K562 (cell line): ENCODE results near the gene VDR. TPM values are rescaled to one million over a fixed set of nuclear protein-coding genes. Genes with fewer than 3 reads are reported as not detected.

Experiments
- CAMTA2 ChIP-seq: fragments of 250-450 bp; sonication (Bioruptor Pico); conservative IDR thresholded peaks from 2 replicates; pipeline ENCODE4 v1.5.1; 2022
- MAFF ChIP-seq: IDR thresholded peaks from 2 replicates; pipeline ENCODE4 v1.6.1; 2012; ENCODE audit warnings: low read length, improper control_type of control experiment
- NR1H2 ChIP-seq: sonication (generic); formaldehyde crosslinking; IDR thresholded peaks from 2 replicates; pipeline ENCODE4 v1.4.0; 2020; ENCODE audit warnings: mild to moderate bottlenecking, missing genetic modification reagents
- PML ChIP-seq: IDR thresholded peaks from 2 replicates; pipeline ENCODE4 v1.6.1; 2012; ENCODE audit warnings: low read length, inconsistent platforms
- SUPT5H ChIP-seq: fragments of 450-650 bp; IDR thresholded peaks from 2 replicates; pipeline ENCODE4 v1.6.1; 2016
- TCFL5 ChIP-seq: fragments of 250-450 bp; sonication (Bioruptor Pico); conservative IDR thresholded peaks from 2 replicates; pipeline ENCODE4 v1.6.1; 2021; ENCODE audit warnings: mild to moderate bottlenecking, moderate library complexity, matching md5 sums
- polyA plus RNA-seq, 8 experiments: library from polyadenylated mRNA; depleted of rRNA in 4 of 8; stranded (reverse) in 5 of 8; unstranded in 3 of 8; fragments of >200 nt; fragmentation: Nextera tagmentation in 2 of 8; fragmentation: Illumina TruSeq in 1 of 8; extraction: Ambion mirVana in 2 of 8; extraction: Trizol in 1 of 8; gene quantifications; 2 replicates each; pipeline versions ENCODE4 v1.2.1 to v1.2.3, GENCODE V29; 2011 to 2014; ENCODE audit warnings: inconsistent platforms in 1 of 8, missing spikeins in 1 of 8
- total RNA-seq, 7 experiments: library from RNA; depleted of rRNA in 6 of 7; stranded (reverse); fragments of >200 nt in 6 of 7; fragmentation: Illumina TruSeq in 2 of 7; extraction: Trizol in 2 of 7; gene quantifications; 2 replicates each; pipeline versions ENCODE4 v1.2.1 to v1.2.3, GENCODE V29; 2011 to 2021; ENCODE audit warnings: low replicate concordance in 1 of 7
- TF ChIP-seq, protein P1 (sequence below): fragments of 450-650 bp; IDR thresholded peaks from 2 replicates; pipeline ENCODE4 v1.6.1; 2016; ENCODE audit warnings: missing biosample characterization, missing genetic modification characterization
- TF ChIP-seq, protein P2 (sequence below): fragments of 450-650 bp; IDR thresholded peaks from 2 replicates; pipeline ENCODE4 v1.6.1; 2016; ENCODE audit warnings: mild to moderate bottlenecking, moderate library complexity
- TF ChIP-seq, protein P3 (sequence below): IDR thresholded peaks from 2 replicates; pipeline ENCODE4 v1.6.1; 2011; ENCODE audit not compliant: insufficient read length; ENCODE audit errors: extremely low read depth
- TF ChIP-seq, protein P4 (sequence below): fragments of 250-450 bp; sonication (Bioruptor Pico); IDR thresholded peaks from 2 replicates; pipeline ENCODE4 v1.4.0; 2020; ENCODE audit warnings: mild to moderate bottlenecking, moderate library complexity
- TF ChIP-seq, protein P5 (sequence below): fragments of 450-650 bp; conservative IDR thresholded peaks from 2 replicates; pipeline ENCODE4 v1.6.1; 2016; ENCODE audit warnings: missing genetic modification characterization, low read depth, mild to moderate bottlenecking, control low read depth, missing compliant biosample characterization

VDR gene
- total and polyA plus RNA-seq, 9 of the 15 experiments (the other 6 are each of a cell fraction or from before 2014, with no cell fraction given) = 0.61 to 4.8 (median 2.0) TPM

DNA sequence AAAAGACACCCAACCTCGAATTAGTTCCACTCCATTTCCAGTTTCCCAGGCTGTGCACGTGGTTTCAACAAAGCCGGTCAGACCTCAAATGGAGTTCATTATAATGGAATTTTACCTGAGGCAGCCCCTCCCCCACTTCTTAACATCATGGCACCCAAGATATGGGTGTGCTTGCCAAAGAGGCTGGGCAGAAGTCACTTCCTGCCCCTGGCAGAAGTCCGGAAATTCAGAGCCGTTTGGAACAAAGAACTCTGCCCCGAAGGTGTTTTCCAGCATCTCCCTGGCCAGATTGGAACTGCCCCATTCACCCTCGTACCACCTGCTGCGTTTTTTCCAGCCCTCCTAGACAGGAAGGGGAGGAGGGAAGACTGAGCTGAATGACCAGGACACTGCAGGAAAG is 8.2 kb downstream of the VDR start (continued):
- TF ChIP-seq, protein P1, sequence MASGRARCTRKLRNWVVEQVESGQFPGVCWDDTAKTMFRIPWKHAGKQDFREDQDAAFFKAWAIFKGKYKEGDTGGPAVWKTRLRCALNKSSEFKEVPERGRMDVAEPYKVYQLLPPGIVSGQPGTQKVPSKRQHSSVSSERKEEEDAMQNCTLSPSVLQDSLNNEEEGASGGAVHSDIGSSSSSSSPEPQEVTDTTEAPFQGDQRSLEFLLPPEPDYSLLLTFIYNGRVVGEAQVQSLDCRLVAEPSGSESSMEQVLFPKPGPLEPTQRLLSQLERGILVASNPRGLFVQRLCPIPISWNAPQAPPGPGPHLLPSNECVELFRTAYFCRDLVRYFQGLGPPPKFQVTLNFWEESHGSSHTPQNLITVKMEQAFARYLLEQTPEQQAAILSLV (tag) = no peak
- TF ChIP-seq SUPT5H (no peak), TCFL5 (CRISPR knock-in tag) (no peak), PML (no peak), CAMTA2 (CRISPR knock-in tag) (no peak), NR1H2 (CRISPR knock-in tag) (no peak), MAFF (no peak)
- TF ChIP-seq, protein P2, sequence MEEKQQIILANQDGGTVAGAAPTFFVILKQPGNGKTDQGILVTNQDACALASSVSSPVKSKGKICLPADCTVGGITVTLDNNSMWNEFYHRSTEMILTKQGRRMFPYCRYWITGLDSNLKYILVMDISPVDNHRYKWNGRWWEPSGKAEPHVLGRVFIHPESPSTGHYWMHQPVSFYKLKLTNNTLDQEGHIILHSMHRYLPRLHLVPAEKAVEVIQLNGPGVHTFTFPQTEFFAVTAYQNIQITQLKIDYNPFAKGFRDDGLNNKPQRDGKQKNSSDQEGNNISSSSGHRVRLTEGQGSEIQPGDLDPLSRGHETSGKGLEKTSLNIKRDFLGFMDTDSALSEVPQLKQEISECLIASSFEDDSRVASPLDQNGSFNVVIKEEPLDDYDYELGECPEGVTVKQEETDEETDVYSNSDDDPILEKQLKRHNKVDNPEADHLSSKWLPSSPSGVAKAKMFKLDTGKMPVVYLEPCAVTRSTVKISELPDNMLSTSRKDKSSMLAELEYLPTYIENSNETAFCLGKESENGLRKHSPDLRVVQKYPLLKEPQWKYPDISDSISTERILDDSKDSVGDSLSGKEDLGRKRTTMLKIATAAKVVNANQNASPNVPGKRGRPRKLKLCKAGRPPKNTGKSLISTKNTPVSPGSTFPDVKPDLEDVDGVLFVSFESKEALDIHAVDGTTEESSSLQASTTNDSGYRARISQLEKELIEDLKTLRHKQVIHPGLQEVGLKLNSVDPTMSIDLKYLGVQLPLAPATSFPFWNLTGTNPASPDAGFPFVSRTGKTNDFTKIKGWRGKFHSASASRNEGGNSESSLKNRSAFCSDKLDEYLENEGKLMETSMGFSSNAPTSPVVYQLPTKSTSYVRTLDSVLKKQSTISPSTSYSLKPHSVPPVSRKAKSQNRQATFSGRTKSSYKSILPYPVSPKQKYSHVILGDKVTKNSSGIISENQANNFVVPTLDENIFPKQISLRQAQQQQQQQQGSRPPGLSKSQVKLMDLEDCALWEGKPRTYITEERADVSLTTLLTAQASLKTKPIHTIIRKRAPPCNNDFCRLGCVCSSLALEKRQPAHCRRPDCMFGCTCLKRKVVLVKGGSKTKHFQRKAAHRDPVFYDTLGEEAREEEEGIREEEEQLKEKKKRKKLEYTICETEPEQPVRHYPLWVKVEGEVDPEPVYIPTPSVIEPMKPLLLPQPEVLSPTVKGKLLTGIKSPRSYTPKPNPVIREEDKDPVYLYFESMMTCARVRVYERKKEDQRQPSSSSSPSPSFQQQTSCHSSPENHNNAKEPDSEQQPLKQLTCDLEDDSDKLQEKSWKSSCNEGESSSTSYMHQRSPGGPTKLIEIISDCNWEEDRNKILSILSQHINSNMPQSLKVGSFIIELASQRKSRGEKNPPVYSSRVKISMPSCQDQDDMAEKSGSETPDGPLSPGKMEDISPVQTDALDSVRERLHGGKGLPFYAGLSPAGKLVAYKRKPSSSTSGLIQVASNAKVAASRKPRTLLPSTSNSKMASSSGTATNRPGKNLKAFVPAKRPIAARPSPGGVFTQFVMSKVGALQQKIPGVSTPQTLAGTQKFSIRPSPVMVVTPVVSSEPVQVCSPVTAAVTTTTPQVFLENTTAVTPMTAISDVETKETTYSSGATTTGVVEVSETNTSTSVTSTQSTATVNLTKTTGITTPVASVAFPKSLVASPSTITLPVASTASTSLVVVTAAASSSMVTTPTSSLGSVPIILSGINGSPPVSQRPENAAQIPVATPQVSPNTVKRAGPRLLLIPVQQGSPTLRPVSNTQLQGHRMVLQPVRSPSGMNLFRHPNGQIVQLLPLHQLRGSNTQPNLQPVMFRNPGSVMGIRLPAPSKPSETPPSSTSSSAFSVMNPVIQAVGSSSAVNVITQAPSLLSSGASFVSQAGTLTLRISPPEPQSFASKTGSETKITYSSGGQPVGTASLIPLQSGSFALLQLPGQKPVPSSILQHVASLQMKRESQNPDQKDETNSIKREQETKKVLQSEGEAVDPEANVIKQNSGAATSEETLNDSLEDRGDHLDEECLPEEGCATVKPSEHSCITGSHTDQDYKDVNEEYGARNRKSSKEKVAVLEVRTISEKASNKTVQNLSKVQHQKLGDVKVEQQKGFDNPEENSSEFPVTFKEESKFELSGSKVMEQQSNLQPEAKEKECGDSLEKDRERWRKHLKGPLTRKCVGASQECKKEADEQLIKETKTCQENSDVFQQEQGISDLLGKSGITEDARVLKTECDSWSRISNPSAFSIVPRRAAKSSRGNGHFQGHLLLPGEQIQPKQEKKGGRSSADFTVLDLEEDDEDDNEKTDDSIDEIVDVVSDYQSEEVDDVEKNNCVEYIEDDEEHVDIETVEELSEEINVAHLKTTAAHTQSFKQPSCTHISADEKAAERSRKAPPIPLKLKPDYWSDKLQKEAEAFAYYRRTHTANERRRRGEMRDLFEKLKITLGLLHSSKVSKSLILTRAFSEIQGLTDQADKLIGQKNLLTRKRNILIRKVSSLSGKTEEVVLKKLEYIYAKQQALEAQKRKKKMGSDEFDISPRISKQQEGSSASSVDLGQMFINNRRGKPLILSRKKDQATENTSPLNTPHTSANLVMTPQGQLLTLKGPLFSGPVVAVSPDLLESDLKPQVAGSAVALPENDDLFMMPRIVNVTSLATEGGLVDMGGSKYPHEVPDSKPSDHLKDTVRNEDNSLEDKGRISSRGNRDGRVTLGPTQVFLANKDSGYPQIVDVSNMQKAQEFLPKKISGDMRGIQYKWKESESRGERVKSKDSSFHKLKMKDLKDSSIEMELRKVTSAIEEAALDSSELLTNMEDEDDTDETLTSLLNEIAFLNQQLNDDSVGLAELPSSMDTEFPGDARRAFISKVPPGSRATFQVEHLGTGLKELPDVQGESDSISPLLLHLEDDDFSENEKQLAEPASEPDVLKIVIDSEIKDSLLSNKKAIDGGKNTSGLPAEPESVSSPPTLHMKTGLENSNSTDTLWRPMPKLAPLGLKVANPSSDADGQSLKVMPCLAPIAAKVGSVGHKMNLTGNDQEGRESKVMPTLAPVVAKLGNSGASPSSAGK = no peak
- TF ChIP-seq, protein P3, sequence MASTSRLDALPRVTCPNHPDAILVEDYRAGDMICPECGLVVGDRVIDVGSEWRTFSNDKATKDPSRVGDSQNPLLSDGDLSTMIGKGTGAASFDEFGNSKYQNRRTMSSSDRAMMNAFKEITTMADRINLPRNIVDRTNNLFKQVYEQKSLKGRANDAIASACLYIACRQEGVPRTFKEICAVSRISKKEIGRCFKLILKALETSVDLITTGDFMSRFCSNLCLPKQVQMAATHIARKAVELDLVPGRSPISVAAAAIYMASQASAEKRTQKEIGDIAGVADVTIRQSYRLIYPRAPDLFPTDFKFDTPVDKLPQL = no peak
- TF ChIP-seq, protein P4, sequence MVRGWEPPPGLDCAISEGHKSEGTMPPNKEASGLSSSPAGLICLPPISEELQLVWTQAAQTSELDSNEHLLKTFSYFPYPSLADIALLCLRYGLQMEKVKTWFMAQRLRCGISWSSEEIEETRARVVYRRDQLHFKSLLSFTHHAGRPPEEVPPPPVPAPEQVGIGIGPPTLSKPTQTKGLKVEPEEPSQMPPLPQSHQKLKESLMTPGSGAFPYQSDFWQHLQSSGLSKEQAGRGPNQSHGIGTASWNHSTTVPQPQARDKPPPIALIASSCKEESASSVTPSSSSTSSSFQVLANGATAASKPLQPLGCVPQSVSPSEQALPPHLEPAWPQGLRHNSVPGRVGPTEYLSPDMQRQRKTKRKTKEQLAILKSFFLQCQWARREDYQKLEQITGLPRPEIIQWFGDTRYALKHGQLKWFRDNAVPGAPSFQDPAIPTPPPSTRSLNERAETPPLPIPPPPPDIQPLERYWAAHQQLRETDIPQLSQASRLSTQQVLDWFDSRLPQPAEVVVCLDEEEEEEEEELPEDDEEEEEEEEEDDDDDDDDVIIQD = no peak
- TF ChIP-seq, protein P5, sequence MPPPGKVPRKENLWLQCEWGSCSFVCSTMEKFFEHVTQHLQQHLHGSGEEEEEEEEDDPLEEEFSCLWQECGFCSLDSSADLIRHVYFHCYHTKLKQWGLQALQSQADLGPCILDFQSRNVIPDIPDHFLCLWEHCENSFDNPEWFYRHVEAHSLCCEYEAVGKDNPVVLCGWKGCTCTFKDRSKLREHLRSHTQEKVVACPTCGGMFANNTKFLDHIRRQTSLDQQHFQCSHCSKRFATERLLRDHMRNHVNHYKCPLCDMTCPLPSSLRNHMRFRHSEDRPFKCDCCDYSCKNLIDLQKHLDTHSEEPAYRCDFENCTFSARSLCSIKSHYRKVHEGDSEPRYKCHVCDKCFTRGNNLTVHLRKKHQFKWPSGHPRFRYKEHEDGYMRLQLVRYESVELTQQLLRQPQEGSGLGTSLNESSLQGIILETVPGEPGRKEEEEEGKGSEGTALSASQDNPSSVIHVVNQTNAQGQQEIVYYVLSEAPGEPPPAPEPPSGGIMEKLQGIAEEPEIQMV (tag) = no peak
